Activated effector memory CD4-positive, alpha-beta T cell treated with Interleukin-2 at 50 U/mL for 16 hours (primary cell): Measurements from ENCODE around the gene CLSTN3.

Source experiments
- DNase-seq: peaks from one replicate; pipeline ENCODE4 v3.0.0-alpha.2; 2020

Gene CLSTN3

GRCh38 chr12:7128681-7129286 is 1.4 kb upstream of the CLSTN3 start, which contains the start of gene RBP5:
Gene RBP5 (minus strand): TSS chr12:7128889. CDS start chr12:7128775, 114 bp downstream.
- no peak for DNase-seq

GRCh38 chr12:7129287-7129871 is 792 bp upstream of the CLSTN3 start:
- no peak for DNase-seq

GRCh38 chr12:7130701-7131501 is 730 bp downstream of the CLSTN3 start:
- peak; percentile 44 for DNase-seq

GRCh38 chr12:7131502-7131866 is 1.3 kb downstream of the CLSTN3 start:
- peak; percentile 25 for DNase-seq

GRCh38 chr12:7134396-7135166 is 4.4 kb downstream of the CLSTN3 start:
- no peak for DNase-seq

GRCh38 chr12:7136071-7136470 is 5.9 kb downstream of the CLSTN3 start:
- DNase-seq: no peak

- no peak for DNase-seq
These were observed 6.5 kb downstream of the CLSTN3 start for GRCh38 chr12:7136676-7137075.

GRCh38 chr12:7137908-7138307 is 7.7 kb downstream of the CLSTN3 start:
- no peak for DNase-seq

- DNase-seq: no peak
These were observed 9.0 kb downstream of the CLSTN3 start for GRCh38 chr12:7139200-7139599.

GRCh38 chr12:7141351-7142005 is 11.3 kb downstream of the CLSTN3 start:
- no peak for DNase-seq

GRCh38 chr12:7142056-7142644 is 12.0 kb downstream of the CLSTN3 start:
- DNase-seq: peak; percentile 12

- DNase-seq: no peak
These were observed 12.8 kb downstream of the CLSTN3 start for GRCh38 chr12:7142809-7143465.

- no peak for DNase-seq
These were observed 13.4 kb downstream of the CLSTN3 start for GRCh38 chr12:7143564-7143963.

- DNase-seq: no peak
These were observed 14.4 kb downstream of the CLSTN3 start for GRCh38 chr12:7144414-7145120.

GRCh38 chr12:7145671-7146070 is 15.5 kb downstream of the CLSTN3 start:
- no peak for DNase-seq

- DNase-seq: no peak
These were observed 16.1 kb downstream of the CLSTN3 start for GRCh38 chr12:7146228-7146627.

- no peak for DNase-seq
These were observed 16.7 kb downstream of the CLSTN3 start for GRCh38 chr12:7146906-7147305.

GRCh38 chr12:7150356-7150755 is 20.2 kb downstream of the CLSTN3 start:
- DNase-seq: no peak

- DNase-seq: no peak
These were observed 20.7 kb downstream of the CLSTN3 start for GRCh38 chr12:7150841-7151240.

- DNase-seq: no peak
These were observed 21.4 kb downstream of the CLSTN3 start for GRCh38 chr12:7151532-7151931.

GRCh38 chr12:7152818-7153217 is 22.6 kb downstream of the CLSTN3 start:
- no peak for DNase-seq
